H1 (cell line): ENCODE results near the gene VPS26A. TPM values are rescaled to one million over a fixed set of nuclear protein-coding genes. Genes with fewer than 3 reads are reported as not detected.

Experiments used
- CTCF ChIA-PET: fragments of 300-600 bp; sonication (Branson Sonifier 250); formaldehyde crosslinking; loops from one replicate; lab custom pipeline; 2021; ENCODE audit not compliant: partially characterized antibody; lab: Charles Lee
- POLR2A ChIA-PET: fragments of 300-600 bp; sonication (Branson Sonifier 250); formaldehyde crosslinking; loops from one replicate; lab custom pipeline; 2021; ENCODE audit warnings: inconsistent platforms; ENCODE audit not compliant: partially characterized antibody; lab: Charles Lee
- DNase-seq, 2 experiments: peaks; one replicate each; pipeline versions ENCODE4 v3.0.0 to v3.0.0-alpha.2; 2010 to 2022; ENCODE audit warnings: low spot score in 2 of 2, low read depth in 1 of 2, mixed read lengths in 1 of 2
- FAIRE-seq: peaks from 2 replicates; lab custom pipeline; 2011; peaks lifted over from hg19 to GRCh38; lab: Jason Lieb, UNC
- H2AFZ ChIP-seq: 2 replicates; pipeline ENCODE4 v1.8.1; 2012; ENCODE audit warnings: low read length, inconsistent platforms
- H2AK5ac ChIP-seq: 2 replicates; pipeline ENCODE4 v1.6.1; 2013; ENCODE audit warnings: low read depth, low read length
- H2BK120ac ChIP-seq: replicated peaks from 2 replicates; pipeline ENCODE3; 2013; ENCODE audit warnings: low read depth, low read length, inconsistent platforms
- H2BK12ac ChIP-seq: 2 replicates; pipeline ENCODE4 v1.6.1; 2013; ENCODE audit warnings: low read depth, low read length
- H2BK15ac ChIP-seq: 2 replicates; pipeline ENCODE4 v1.6.1; 2013; ENCODE audit warnings: low read length
- H2BK20ac ChIP-seq: 2 replicates; pipeline ENCODE4 v1.6.1; 2013; ENCODE audit warnings: low read length
- H2BK5ac ChIP-seq: 2 replicates; pipeline ENCODE4 v1.6.1; 2013; ENCODE audit warnings: low read depth, low read length
- H3K14ac ChIP-seq: 2 replicates; pipeline ENCODE4 v1.6.1; 2013; ENCODE audit warnings: inconsistent platforms; ENCODE audit not compliant: insufficient read length
- H3K18ac ChIP-seq: 2 replicates; pipeline ENCODE4 v1.6.1; 2013; ENCODE audit warnings: low read length; ENCODE audit errors: extremely low read depth
- H3K23ac ChIP-seq: 2 replicates; pipeline ENCODE4 v1.6.1; 2013; ENCODE audit warnings: inconsistent platforms; ENCODE audit not compliant: insufficient read length
- H3K23me2 ChIP-seq: 2 replicates; pipeline ENCODE4 v1.6.1; 2013; ENCODE audit warnings: low read depth, low read length
- H3K27ac ChIP-seq: 2 replicates; pipeline ENCODE4 v1.6.1; 2011; ENCODE audit warnings: low read depth, low read length, inconsistent platforms
- H3K27me3 ChIP-seq, 4 experiments: replicated peaks in 1 of 4; 1 replicate in 1 of 4; 2 replicates in 3 of 4; pipeline versions ENCODE4 v1.6.1 to v1.8.1; 2011 to 2013; ENCODE audit warnings: low read length in 3 of 4, mild to moderate bottlenecking in 3 of 4, inconsistent platforms in 2 of 4, mixed read lengths in 2 of 4, moderate library complexity in 1 of 4; ENCODE audit not compliant: control insufficient read depth in 3 of 4, insufficient read depth in 3 of 4; ENCODE audit errors: extremely low read depth in 1 of 4
- H3K36me3 ChIP-seq, 4 experiments: 2 replicates each; pipeline versions ENCODE4 v1.6.1 to v1.8.1; 2011 to 2013; ENCODE audit warnings: mild to moderate bottlenecking in 4 of 4, low read length in 3 of 4, moderate library complexity in 2 of 4, control low read depth in 1 of 4, inconsistent platforms in 1 of 4; ENCODE audit not compliant: insufficient read depth in 4 of 4, control insufficient read depth in 2 of 4
- H3K4ac ChIP-seq: replicated peaks from 2 replicates; pipeline ENCODE3; 2013; ENCODE audit warnings: low read length, low read depth, mixed read lengths, inconsistent platforms; ENCODE audit not compliant: insufficient read length
- H3K4me1 ChIP-seq, 4 experiments: replicated peaks in 1 of 4; 1 replicate in 1 of 4; 2 replicates in 3 of 4; pipeline versions ENCODE4 v1.6.1 to v1.8.1; 2011 to 2013; ENCODE audit warnings: low read length in 3 of 4, inconsistent platforms in 2 of 4, mixed read lengths in 1 of 4; ENCODE audit not compliant: insufficient read depth in 4 of 4, control insufficient read depth in 3 of 4
- H3K4me2 ChIP-seq, 2 experiments: 2 replicates each; pipeline versions ENCODE4 v1.6.1 to v1.8.1; 2011 to 2013; ENCODE audit warnings: low read depth in 2 of 2, low read length in 2 of 2, control low read depth in 1 of 2, inconsistent platforms in 1 of 2, mild to moderate bottlenecking in 1 of 2; ENCODE audit not compliant: insufficient read depth in 1 of 2
- H3K4me3 ChIP-seq, 4 experiments: fragments of 200-600, 300-600 bp in 1 of 4; sonication (generic), shearing (Covaris generic), sonication (Bioruptor Twin) in 1 of 4; 2 replicates each; pipeline versions ENCODE4 v1.5.1 to v1.8.1; 2011 to 2016; ENCODE audit warnings: low read length in 4 of 4, low read depth in 3 of 4, control low read depth in 2 of 4, inconsistent platforms in 2 of 4, mild to moderate bottlenecking in 2 of 4, mixed read lengths in 1 of 4, moderate library complexity in 1 of 4; ENCODE audit not compliant: insufficient read depth in 2 of 4; ENCODE audit errors: extremely low read depth in 1 of 4
- H3K56ac ChIP-seq: replicated peaks from 2 replicates; pipeline ENCODE3; 2013; ENCODE audit warnings: low read depth, mild to moderate bottlenecking, mixed read lengths, low read length, inconsistent platforms; ENCODE audit not compliant: insufficient read length
- H3K79me1 ChIP-seq: 2 replicates; pipeline ENCODE4 v1.6.1; 2013; ENCODE audit warnings: low read depth, low read length, control low read depth
- H3K79me2 ChIP-seq, 2 experiments: 2 replicates each; pipeline versions ENCODE4 v1.6.1 to v1.8.1; 2012 to 2013; ENCODE audit warnings: low read length in 2 of 2, mild to moderate bottlenecking in 2 of 2, inconsistent platforms in 1 of 2; ENCODE audit not compliant: insufficient read depth in 2 of 2, control insufficient read depth in 1 of 2
- H3K9ac ChIP-seq, 4 experiments: replicated peaks in 1 of 4; 1 replicate in 1 of 4; 2 replicates in 3 of 4; pipeline versions ENCODE4 v1.6.1 to v1.8.1; 2011 to 2013; ENCODE audit warnings: low read depth in 3 of 4, low read length in 3 of 4, control low read depth in 2 of 4, mild to moderate bottlenecking in 2 of 4, moderate library complexity in 2 of 4, inconsistent platforms in 1 of 4; ENCODE audit errors: extremely low read depth in 1 of 4
- H3K9me3 ChIP-seq, 2 experiments: 2 replicates each; pipeline versions ENCODE4 v1.6.1 to v1.8.1; 2012 to 2013; ENCODE audit warnings: mild to moderate bottlenecking in 2 of 2, moderate library complexity in 2 of 2, control low read depth in 1 of 2, inconsistent platforms in 1 of 2, low read depth in 1 of 2, low read length in 1 of 2, mixed read lengths in 1 of 2; ENCODE audit not compliant: insufficient read depth in 2 of 2
- H4K20me1 ChIP-seq, 2 experiments: replicated peaks in 1 of 2; 2 replicates each; pipeline versions ENCODE3 to v1.8.1; 2011 to 2013; ENCODE audit warnings: inconsistent platforms in 2 of 2, low read length in 2 of 2, mild to moderate bottlenecking in 1 of 2; ENCODE audit not compliant: insufficient read depth in 2 of 2, control insufficient read depth in 1 of 2
- H4K5ac ChIP-seq: 2 replicates; pipeline ENCODE4 v1.6.1; 2013; ENCODE audit warnings: low read length, low read depth, mixed read lengths, inconsistent platforms; ENCODE audit not compliant: insufficient read length
- H4K8ac ChIP-seq: 2 replicates; pipeline ENCODE4 v1.8.0; 2013; ENCODE audit warnings: mild to moderate bottlenecking, moderate library complexity, low read length, inconsistent platforms; ENCODE audit not compliant: insufficient read depth; ENCODE audit errors: extremely low read depth
- H4K91ac ChIP-seq: replicated peaks from 2 replicates; pipeline ENCODE3; 2013; ENCODE audit warnings: low read length, mixed read lengths, inconsistent platforms; ENCODE audit not compliant: insufficient read length
- EZH2 ChIP-seq: fragments of 200-600 bp; sonication (generic); IDR thresholded peaks from 2 replicates; pipeline ENCODE4 v1.7.1; 2012; ENCODE audit warnings: low read depth, mild to moderate bottlenecking, moderate library complexity, low read length, inconsistent platforms; ENCODE audit not compliant: severe bottlenecking
- JUN ChIP-seq: IDR thresholded peaks from 2 replicates; pipeline ENCODE4 v1.6.1; 2011; ENCODE audit warnings: low read depth, mild to moderate bottlenecking, improper control_type of control experiment, low read length
- NRF1 ChIP-seq: IDR thresholded peaks from 2 replicates; pipeline ENCODE4 v1.6.1; 2011; ENCODE audit warnings: mild to moderate bottlenecking, low read depth, low read length, improper control_type of control experiment
- RAD21 ChIP-seq, 2 experiments: IDR thresholded peaks in 1 of 2; conservative IDR thresholded peaks in 1 of 2; 2 replicates each; pipeline ENCODE4 v1.6.1; 2011; ENCODE audit warnings: low read depth in 2 of 2, low read length in 2 of 2, improper control_type of control experiment in 1 of 2, inconsistent platforms in 1 of 2, mild to moderate bottlenecking in 1 of 2, moderate library complexity in 1 of 2
- RFX5 ChIP-seq: IDR thresholded peaks from 2 replicates; pipeline ENCODE4 v1.6.1; 2011; ENCODE audit warnings: low read depth, low read length, improper control_type of control experiment, borderline replicate concordance
- RNF2 ChIP-seq: fragments of 200-900, 300-1000 bp; sonication (generic); IDR thresholded peaks from 2 replicates; pipeline ENCODE4 v1.7.1; 2016; ENCODE audit warnings: borderline replicate concordance, low read depth, mild to moderate bottlenecking, antibody characterized with exemption, low read length; ENCODE audit not compliant: poor library complexity, severe bottlenecking; ENCODE audit errors: missing control alignments
- SIN3A ChIP-seq, 2 experiments: IDR thresholded peaks in 1 of 2; conservative IDR thresholded peaks in 1 of 2; 2 replicates each; pipeline ENCODE4 v1.6.1; 2011 to 2012; ENCODE audit warnings: low read length in 2 of 2, improper control_type of control experiment in 1 of 2, low read depth in 1 of 2, mild to moderate bottlenecking in 1 of 2
- TBP ChIP-seq: IDR thresholded peaks from 2 replicates; pipeline ENCODE4 v1.6.1; 2011; ENCODE audit warnings: low read depth, low read length, improper control_type of control experiment
- YY1 ChIP-seq: IDR thresholded peaks from 2 replicates; pipeline ENCODE4 v1.6.1; 2011; ENCODE audit warnings: low read depth, mild to moderate bottlenecking, low read length
- polyA plus RNA-seq, 7 experiments: library from polyadenylated mRNA; depleted of rRNA in 3 of 7; stranded (reverse) in 5 of 7; unstranded in 2 of 7; fragments of >200 nt in 5 of 7; fragments of 200-250 nt in 2 of 7; gene quantifications; 1 replicate in 5 of 7; 2 replicates in 1 of 7; 4 replicates in 1 of 7; pipeline versions ENCODE4 v1.2.1 to v1.2.3, GENCODE V29; 2011 to 2013; ENCODE audit warnings: missing spikeins in 2 of 7, mixed read lengths in 2 of 7
- total RNA-seq: library from RNA; stranded (reverse); fragmentation: NEBNext Ultra II Directional; extraction: Animal tissue kit (Norgen Biotek cat#: 25700); gene quantifications from 2 replicates; pipeline ENCODE4 v1.2.1, GENCODE V29; 2021
- TF ChIP-seq, protein P1 (sequence below), 3 experiments: IDR thresholded peaks; 1 replicate in 2 of 3; 2 replicates in 1 of 3; pipeline versions ENCODE4 v1.5.1 to v1.6.1; 2011; ENCODE audit warnings: low read length in 3 of 3, mild to moderate bottlenecking in 3 of 3, inconsistent platforms in 2 of 3, low read depth in 1 of 3, moderate library complexity in 1 of 3; ENCODE audit not compliant: insufficient read depth in 1 of 3; ENCODE audit errors: control extremely low read depth in 1 of 3

Gene VPS26A
- total and polyA plus RNA-seq, 2 of the 8 experiments (the other 6 are each of a cell fraction or from before 2014, with no cell fraction given), result 10.7 to 44.8 TPM

DNA sequence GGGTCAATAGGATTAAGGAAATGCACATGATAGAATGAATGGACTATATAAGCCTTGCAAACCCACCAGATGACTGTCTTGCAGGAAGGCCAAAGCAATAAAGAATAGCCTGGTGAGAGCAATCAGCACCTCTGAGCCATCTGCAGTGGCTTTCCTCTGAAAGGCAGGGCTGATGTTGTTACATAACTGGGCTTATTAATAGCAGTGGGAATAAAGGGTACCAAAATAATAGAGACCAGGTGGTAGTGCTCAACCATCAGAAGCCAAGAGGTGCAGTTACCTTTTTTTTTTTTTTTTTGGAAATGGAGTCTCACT is 16.8 kb upstream of the VPS26A start:
- ChIA-PET POLR2A (no interaction called here), CTCF (interaction anchor here (1.2 kb wide), 1 partner anchor 12 kb away, joined by 3 read pairs; no protein-coding TSS in a partner anchor)
- Histone ChIP-seq H3K23ac (no peak overlapping the region), H4K20me1 (peaks cover 0 to 2% of the 10 kb centered on the region in 2 experiments), H3K4me2 (no peak overlapping the region), H3K4me3 (no peak overlapping the region), H3K27ac (no peak overlapping the region), H3K9ac (no peak overlapping the region), H3K4me1 (no peaks in the 10 kb centered on the region), H3K36me3 (no peaks in the 10 kb centered on the region), H2BK15ac (no peak overlapping the region), H3K27me3 (no peaks in the 10 kb centered on the region), H3K23me2 (no peaks in the 10 kb centered on the region), H4K5ac (no peak overlapping the region), H2BK5ac (no peak overlapping the region), H3K14ac (no peak overlapping the region), H3K79me2 (no peaks in the 10 kb centered on the region), H3K56ac (no peak overlapping the region), H2AK5ac (no peak overlapping the region), H3K79me1 (no peaks in the 10 kb centered on the region), H3K18ac (no peak overlapping the region), H2BK12ac (no peak overlapping the region), H4K8ac (no peak overlapping the region)
- FAIRE-seq (no peak), DNase-seq (no peak)
- no peak for TF ChIP-seq RNF2
- no peak for TF ChIP-seq SIN3A (conservative IDR thresholded peaks at IDR 0.05 in 1 of 2, IDR thresholded peaks at IDR 0.05 in 1 of 2; ENCODE audit: low read depth in 1 of 2, low read length in 2 of 2)
- TF ChIP-seq TBP, result no peak
- TF ChIP-seq NRF1, result no peak
- TF ChIP-seq EZH2, result no peak
- TF ChIP-seq YY1, result no peak
- TF ChIP-seq RAD21 (IDR thresholded peaks at IDR 0.05 in 1 of 2, conservative IDR thresholded peaks at IDR 0.05 in 1 of 2; ENCODE audit: low read depth in 2 of 2, low read length in 2 of 2), result no peak
- TF ChIP-seq, protein P1, sequence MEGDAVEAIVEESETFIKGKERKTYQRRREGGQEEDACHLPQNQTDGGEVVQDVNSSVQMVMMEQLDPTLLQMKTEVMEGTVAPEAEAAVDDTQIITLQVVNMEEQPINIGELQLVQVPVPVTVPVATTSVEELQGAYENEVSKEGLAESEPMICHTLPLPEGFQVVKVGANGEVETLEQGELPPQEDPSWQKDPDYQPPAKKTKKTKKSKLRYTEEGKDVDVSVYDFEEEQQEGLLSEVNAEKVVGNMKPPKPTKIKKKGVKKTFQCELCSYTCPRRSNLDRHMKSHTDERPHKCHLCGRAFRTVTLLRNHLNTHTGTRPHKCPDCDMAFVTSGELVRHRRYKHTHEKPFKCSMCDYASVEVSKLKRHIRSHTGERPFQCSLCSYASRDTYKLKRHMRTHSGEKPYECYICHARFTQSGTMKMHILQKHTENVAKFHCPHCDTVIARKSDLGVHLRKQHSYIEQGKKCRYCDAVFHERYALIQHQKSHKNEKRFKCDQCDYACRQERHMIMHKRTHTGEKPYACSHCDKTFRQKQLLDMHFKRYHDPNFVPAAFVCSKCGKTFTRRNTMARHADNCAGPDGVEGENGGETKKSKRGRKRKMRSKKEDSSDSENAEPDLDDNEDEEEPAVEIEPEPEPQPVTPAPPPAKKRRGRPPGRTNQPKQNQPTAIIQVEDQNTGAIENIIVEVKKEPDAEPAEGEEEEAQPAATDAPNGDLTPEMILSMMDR (IDR thresholded peaks at IDR 0.05; ENCODE audit: control extremely low read depth in 1 of 3, insufficient read depth in 1 of 3, low read depth in 1 of 3, low read length in 3 of 3), result no peak
- no peak for TF ChIP-seq JUN
- no peak for TF ChIP-seq RFX5
- TF ChIP-seq, all 59 proteins: peak for 0
- H4K91ac ChIP-seq, result no peak overlapping the region
- no peak overlapping the region for H2BK20ac ChIP-seq
- no peaks in the 10 kb centered on the region for H3K9me3 ChIP-seq
- no peak overlapping the region for H2BK120ac ChIP-seq
- no peak overlapping the region for H2AFZ ChIP-seq
- H3K4ac ChIP-seq, result no peak overlapping the region
